GM19043 (cell line): ENCODE measurements around the gene HPN.
"Not testable (repeated sequence)": the region's sequence is repeated elsewhere in the genome, so short reads cannot be mapped to it uniquely, and the experiment has no call there.

Experiments
- ATAC-seq: cut with Tn5 transposase; IDR thresholded peaks from one replicate; pipeline ENCODE4 v1.9.1; 2021; ENCODE audit warnings: low read depth; ENCODE audit not compliant: unreplicated experiment

HPN gene

DNA sequence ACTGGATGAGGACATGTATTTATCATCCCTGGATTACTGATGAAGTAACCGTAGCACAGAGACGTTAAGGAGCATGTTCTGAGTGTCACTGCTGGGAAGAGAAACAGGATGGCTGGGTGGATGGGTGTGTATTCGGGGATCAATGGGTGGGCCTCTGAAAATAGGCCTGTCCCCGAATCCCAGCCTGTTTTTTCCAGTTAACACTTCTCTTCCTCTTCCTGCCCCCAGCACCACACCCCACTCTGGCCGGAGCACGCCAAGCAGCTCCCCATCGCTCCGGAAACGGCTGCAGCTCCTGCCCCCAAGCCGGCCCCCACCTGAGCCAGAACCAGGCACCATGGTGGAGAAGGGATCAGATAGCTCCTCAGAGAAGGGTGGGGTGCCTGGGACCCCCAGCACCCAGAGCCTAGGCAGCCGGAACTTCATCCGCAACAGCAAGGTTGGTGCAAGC, 32.6 kb upstream of the HPN start:
- ATAC-seq, result no peak

DNA sequence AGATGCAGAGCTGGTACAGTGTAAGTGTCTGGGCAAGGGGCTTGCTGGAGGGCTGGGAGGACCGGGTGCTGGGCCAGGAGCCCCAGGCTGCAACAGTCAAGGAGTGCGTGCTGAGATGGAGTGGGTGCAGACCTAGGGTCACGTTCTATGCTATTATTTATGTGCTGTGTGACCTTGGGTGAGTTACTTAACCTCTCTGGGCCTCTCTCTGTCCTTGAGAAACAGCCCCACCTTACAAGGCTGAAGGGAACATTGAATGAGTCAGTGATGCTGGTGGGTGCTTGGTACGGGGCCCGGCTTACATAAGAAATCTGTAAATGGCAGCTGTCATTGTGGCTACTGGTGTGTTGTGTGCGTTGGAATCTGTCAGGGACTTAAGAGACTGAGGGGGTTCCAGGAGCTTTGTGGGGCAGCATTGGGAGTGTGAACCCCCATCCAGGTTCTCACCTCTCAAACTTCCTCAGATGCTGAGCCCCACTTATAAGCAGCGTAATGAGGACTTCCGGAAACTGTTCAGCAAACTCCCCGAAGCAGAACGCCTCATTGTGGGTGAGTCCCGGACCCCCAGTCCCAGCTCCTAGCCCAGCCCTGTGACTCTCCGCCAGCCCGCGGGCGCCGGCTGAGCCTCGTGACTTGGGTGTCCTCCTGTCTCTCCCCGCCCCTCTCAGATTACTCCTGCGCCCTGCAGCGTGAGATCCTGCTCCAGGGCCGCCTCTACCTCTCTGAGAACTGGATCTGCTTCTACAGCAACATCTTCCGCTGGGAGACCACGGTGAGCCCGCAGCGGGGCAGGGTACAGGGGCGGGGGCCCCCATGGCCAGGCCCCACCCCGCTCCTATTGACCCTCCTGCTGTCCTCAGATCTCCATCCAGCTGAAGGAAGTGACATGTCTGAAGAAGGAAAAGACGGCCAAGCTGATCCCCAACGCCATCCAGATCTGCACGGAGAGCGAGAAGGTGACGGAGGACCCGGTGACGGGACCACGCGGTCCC, 31.8 kb upstream of the HPN start:
- no peak for ATAC-seq

GRCh38 chr19:35011091-35011689, 30.3 kb upstream of the HPN start:
- no peak for ATAC-seq

DNA sequence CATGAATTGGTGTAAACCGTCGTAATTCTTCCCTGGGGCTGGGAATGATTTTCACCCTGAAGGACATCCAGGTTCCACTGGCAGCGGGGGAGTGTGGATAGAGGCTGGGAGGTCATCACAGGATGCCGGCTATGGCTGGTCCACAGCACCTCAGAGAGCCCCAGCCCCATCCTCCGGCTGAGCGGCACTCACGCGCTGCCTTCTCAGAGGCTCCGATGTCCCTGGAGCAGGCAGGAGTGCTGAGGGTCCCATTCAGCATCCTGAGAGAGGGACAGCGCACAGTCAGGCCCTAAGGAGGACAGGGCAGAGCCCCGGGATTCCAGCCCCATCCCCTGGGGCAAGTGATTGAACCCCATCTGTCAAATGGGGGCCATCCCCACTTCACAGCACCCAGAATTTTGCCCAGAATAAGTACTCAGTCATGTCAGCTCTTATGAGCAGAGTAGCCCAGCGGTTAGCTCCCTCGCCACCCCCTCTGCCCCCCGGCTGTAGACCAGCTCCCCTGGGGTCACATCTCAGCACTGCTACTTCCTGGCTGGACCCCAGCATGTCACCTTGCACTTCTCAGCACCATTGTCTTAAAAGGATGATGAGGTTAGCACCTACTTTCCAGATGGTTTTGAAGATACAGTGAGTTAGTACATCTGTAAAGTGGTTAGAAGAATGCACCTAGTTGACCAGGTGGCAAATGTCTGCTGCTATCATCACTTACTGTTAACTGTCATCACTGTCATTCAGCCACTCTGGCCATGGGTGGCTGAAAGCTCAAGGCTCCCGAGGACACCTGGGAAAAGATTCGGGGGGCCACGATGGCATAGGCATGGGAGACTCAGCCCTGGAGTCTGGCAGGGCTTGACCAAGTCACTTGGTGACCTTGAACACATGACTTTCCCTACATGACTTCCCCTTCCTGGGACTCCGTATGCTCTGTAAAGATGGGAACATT, 29.5 kb upstream of the HPN start:
- ATAC-seq, result no peak

GRCh38 chr19:35013041-35013819, 28.3 kb upstream of the HPN start:
- no peak for ATAC-seq

DNA sequence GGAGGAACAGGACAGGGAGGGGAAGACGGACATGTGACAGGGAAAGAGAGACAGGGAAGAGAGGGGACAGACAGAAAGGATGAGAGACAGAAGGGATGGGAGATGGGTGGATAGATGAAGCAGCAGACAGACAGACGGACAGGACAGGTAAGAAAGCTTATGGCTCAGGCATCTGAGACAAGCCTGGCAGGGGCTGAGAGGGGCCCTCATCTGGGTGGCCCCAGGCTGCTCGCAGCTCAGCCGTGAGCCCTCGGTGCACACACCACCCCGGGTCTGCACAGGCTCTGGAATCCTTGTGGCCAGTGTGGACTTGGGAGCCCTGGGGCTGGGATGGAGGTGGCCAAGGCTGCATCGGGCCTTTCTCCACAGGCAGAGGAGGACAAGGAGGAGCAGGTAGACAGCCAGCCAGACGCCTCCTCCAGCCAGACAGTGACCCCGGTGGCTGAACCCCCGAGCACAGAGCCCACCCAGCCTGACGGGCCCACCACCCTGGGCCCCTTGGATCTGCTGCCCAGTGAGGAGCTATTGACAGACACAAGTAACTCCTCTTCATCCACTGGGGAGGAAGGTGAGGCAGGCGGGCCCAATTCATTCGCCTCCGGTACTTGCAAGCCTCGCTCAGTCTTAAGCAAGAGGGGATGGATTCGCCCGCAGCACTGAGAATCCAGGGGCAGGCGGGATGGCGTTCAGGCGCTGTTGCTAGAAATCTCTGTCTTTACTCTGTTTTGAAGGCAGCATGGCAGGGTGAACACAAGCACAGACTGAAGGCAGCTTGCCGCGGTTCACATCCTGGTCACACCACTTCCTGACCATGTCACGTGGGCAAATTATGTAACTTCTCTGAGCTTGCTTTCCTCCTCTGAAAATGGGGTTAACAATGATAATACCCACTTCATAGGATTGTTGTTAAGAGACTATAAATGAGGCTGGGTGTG, 27.4 kb upstream of the HPN start:
- ATAC-seq, result no peak

- not testable (repeated sequence) for ATAC-seq
Measured at GRCh38 chr19:35014774-35015173, 26.7 kb upstream of the HPN start.

DNA sequence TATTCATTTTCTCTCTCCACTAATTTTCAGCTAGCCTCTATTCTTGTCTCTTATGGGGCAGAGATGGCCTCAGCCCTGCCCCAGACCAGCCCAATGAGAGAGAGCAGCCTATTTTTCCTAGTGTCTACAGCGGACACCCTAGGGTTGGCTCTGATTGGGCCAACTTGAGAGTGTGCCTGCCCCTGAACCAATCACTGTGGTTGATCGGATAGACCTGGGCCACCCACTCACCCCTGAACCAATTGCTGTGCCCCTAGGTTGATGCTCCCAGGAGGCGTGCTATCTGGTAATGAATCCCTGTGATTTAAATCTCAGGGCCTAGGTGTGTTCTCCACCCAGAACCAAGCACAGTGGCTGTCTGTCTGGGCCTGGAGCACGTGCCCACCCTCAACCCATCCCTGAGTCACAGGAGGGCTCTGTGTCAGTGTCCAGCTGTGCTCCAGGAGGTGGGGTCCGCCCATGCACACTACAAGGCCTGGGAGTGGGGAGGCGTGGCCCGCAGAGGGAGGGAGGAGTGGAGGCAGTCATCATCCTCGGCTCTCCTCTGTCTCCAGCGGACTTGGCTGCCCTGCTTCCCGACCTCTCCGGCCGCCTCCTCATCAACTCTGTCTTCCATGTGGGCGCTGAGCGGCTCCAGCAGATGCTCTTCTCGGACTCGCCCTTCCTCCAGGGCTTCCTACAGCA, 26.1 kb upstream of the HPN start:
- ATAC-seq, result no peak

GRCh38 chr19:35015954-35016351, 25.6 kb upstream of the HPN start:
- ATAC-seq, result no peak

DNA sequence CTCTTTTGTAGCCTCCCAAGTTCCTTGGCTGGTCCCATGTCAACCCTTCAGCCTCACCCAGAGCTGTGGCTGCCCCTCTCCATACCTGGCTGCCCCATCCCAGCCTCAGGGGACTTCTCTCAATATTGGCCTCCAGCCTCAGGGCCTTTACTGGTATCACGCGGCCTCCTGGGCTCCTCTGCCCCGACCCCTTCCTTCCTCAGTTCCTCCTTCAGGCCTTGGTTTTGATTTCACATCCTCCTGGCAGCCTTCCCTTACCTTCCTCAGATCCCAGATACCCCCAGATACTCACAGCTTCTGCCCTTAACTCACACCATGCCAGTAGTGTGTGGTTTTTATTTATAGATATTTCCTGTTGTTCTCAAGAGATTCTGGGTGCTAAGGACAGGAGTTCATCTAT, 24.0 kb upstream of the HPN start:
- ATAC-seq, result no peak

GRCh38 chr19:35018379-35018778, 23.1 kb upstream of the HPN start:
- ATAC-seq, result no peak

DNA sequence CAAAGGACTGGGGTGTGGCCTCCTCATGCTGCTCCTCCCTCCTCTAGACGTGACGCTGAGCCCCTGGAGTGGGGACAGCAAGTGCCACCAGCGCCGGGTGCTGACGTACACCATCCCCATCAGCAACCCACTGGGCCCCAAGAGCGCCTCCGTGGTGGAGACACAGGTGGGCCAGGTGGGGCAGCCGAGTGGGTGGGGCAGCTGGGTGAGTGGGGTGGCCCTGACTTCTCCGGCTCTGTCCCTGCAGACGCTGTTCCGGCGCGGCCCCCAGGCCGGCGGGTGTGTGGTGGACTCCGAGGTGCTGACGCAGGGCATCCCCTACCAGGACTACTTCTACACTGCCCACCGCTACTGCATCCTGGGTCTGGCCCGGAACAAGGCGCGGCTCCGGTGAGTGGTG, 22.4 kb upstream of the HPN start:
- no peak for ATAC-seq

GRCh38 chr19:35021016-35021415, 20.5 kb upstream of the HPN start:
- ATAC-seq, result no peak

DNA sequence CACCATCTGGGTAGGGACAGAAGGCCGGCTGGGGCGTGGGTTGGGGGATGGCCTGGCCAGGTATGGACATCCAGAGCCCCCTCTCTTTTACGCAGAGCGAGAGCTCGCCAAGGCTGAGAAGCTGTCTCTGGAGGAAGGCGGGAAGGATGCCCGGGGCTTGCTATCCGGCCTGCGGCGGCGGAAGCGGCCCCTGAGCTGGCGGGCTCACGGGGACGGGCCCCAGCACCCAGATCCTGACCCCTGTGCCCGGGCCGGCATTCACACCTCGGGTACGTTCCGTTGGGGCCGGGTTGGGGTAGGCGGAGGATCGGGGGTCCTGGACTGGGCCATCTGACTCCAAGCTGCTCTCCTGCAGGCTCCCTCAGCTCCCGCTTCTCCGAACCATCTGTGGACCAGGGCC, 19.9 kb upstream of the HPN start:
- no peak for ATAC-seq

GRCh38 chr19:35022460-35022859, 19.1 kb upstream of the HPN start:
- no peak for ATAC-seq

DNA sequence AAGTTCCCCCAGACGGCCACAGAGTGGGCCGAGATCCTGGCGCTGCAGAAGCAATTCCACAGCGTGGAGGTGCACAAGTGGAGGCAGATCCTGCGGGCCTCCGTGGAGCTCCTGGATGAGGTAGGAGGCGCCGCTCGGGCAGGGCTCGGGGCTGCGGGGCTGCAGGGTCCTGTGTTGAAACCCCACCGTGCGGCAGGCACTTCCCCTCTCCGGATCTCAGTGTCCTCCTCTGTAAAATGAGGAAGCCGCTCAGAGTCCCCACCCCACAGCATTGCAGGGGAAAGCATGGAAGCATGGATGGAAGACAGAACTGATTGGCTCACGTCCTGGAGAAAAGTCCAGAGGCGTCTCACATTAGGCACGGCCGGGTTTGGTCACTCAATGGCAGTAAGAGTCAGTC, 18.1 kb upstream of the HPN start:
- ATAC-seq, result no peak

- no peak for ATAC-seq
Measured at GRCh38 chr19:35024095-35024494, 17.4 kb upstream of the HPN start.

GRCh38 chr19:35025969-35026368, 15.6 kb upstream of the HPN start:
- no peak for ATAC-seq
